Smooth muscle cell (in vitro differentiated cells): Measurements from ENCODE around the gene XRCC4. TPM values are rescaled to one million over a fixed set of nuclear protein-coding genes. Genes with fewer than 3 reads are reported as not detected.
"Not testable (repeated sequence)": the region's sequence is repeated elsewhere in the genome, so short reads cannot be mapped to it uniquely, and the experiment has no call there.

Experiments used
- DNase-seq: peaks from one replicate; lab custom pipeline; 2025; ENCODE audit not compliant: unreplicated experiment; lab: John Stamatoyannopoulos, UW
- H2AFZ ChIP-seq: fragments of 200-600 bp; sonication (generic); 2 replicates; pipeline ENCODE4 v1.6.0; 2016; ENCODE audit warnings: antibody characterized with exemption, low read depth, mild to moderate bottlenecking
- H3F3A ChIP-seq: fragments of 200-600 bp; sonication (generic); 2 replicates; pipeline ENCODE4 v1.6.0; 2017; ENCODE audit warnings: antibody characterized with exemption, low read depth
- H3K27ac ChIP-seq: fragments of 200-600 bp; sonication (generic); 2 replicates; pipeline ENCODE4 v1.5.1; 2016; ENCODE audit warnings: low read depth, mild to moderate bottlenecking
- H3K27me3 ChIP-seq: fragments of 200-600 bp; sonication (generic); 2 replicates; pipeline ENCODE4 v1.6.1; 2016; ENCODE audit warnings: low read depth, mild to moderate bottlenecking
- H3K36me3 ChIP-seq: fragments of 200-600 bp; sonication (generic); 2 replicates; pipeline ENCODE4 v1.5.1; 2016; ENCODE audit warnings: low read depth
- H3K4me1 ChIP-seq: fragments of 200-600 bp; sonication (generic); 2 replicates; pipeline ENCODE4 v1.5.1; 2016; ENCODE audit warnings: low read depth
- H3K4me2 ChIP-seq: fragments of 200-600 bp; sonication (generic); 2 replicates; pipeline ENCODE4 v1.6.0; 2016; ENCODE audit warnings: mild to moderate bottlenecking
- H3K4me3 ChIP-seq: fragments of 200-600 bp; sonication (generic); 2 replicates; pipeline ENCODE4 v1.5.1; 2016; ENCODE audit warnings: mild to moderate bottlenecking
- H3K79me2 ChIP-seq: fragments of 200-600 bp; sonication (generic); 2 replicates; pipeline ENCODE4 v1.6.0; 2016; ENCODE audit warnings: low read depth, mild to moderate bottlenecking
- H3K9ac ChIP-seq: fragments of 200-600 bp; sonication (generic); 2 replicates; pipeline ENCODE4 v1.6.0; 2016; ENCODE audit warnings: low read depth
- H3K9me3 ChIP-seq: fragments of 200-600 bp; sonication (generic); replicated peaks from 2 replicates; pipeline ENCODE4 v1.5.1; 2016; ENCODE audit warnings: low read depth
- H4K20me1 ChIP-seq: fragments of 200-600 bp; sonication (generic); 2 replicates; pipeline ENCODE4 v1.6.0; 2016; ENCODE audit warnings: low read depth
- CTCF ChIP-seq: fragments of 200-600 bp; sonication (generic); IDR thresholded peaks from 2 replicates; pipeline ENCODE4 v1.5.1; 2017; ENCODE audit warnings: borderline replicate concordance, mild to moderate bottlenecking, antibody characterized with exemption; ENCODE audit not compliant: insufficient read depth, poor library complexity, severe bottlenecking
- WGBS: methylation state at CpG from one replicate; pipeline ENCODE4 v1.1.7; 2016; ENCODE audit warnings: low lambda C conversion rate; 5-methylcytosine and 5-hydroxymethylcytosine counted together
- polyA plus RNA-seq: library from polyadenylated mRNA; unstranded; fragments of >200 nt; fragmentation: Nextera tagmentation; extraction: Ambion mirVana; gene quantifications from 2 replicates; pipeline ENCODE4 v1.2.1, GENCODE V29; 2016
- total RNA-seq: library from RNA; depleted of rRNA; stranded (reverse); fragments of >200 nt; gene quantifications from 2 replicates; pipeline ENCODE4 v1.2.3, GENCODE V29; 2014

Gene XRCC4
- total and polyA plus RNA-seq, 2 experiments from 2014 or later: 98.1 to 110 TPM

GRCh38 chr5:83149671-83150070 lies 72.3 kb downstream of the XRCC4 start:
- Histone ChIP-seq H3K9ac (no peak overlapping the region), H3K27ac (no peak overlapping the region), H3K4me1 (peaks cover 3% of the 10 kb centered on the region), H3K9me3 (no peaks in the 10 kb centered on the region), H3K4me2 (no peak overlapping the region), H3K27me3 (no peaks in the 10 kb centered on the region), H3K79me2 (no peaks in the 10 kb centered on the region), H2AFZ (no peak overlapping the region), H3K36me3 (no peaks in the 10 kb centered on the region), H3F3A (no peaks in the 10 kb centered on the region), H3K4me3 (no peak overlapping the region), H4K20me1 (peaks cover 3% of the 10 kb centered on the region)
- DNase-seq: no peak
- no peak for TF ChIP-seq CTCF

GRCh38 chr5:83151821-83152220 lies 74.5 kb downstream of the XRCC4 start:
- no peaks in the 10 kb centered on the region for H3K27me3 ChIP-seq
- H3K9me3 ChIP-seq: no peaks in the 10 kb centered on the region
- H3K79me2 ChIP-seq: no peaks in the 10 kb centered on the region
- DNase-seq: no peak
- peaks cover 3% of the 10 kb centered on the region for H4K20me1 ChIP-seq
- H3K9ac ChIP-seq: no peak overlapping the region
- H3K4me2 ChIP-seq: no peak overlapping the region
- no peak overlapping the region for H3K27ac ChIP-seq
- H3K4me3 ChIP-seq: no peak overlapping the region
- TF ChIP-seq CTCF: no peak
- no peaks in the 10 kb centered on the region for H3K36me3 ChIP-seq
- 97% methylated on average over 1 of the region's 1 CpG for WGBS
- peaks cover 4% of the 10 kb centered on the region for H3K4me1 ChIP-seq
- no peaks in the 10 kb centered on the region for H3F3A ChIP-seq
- no peak overlapping the region for H2AFZ ChIP-seq

GRCh38 chr5:83152996-83153395 lies 75.6 kb downstream of the XRCC4 start:
- not testable (repeated sequence) for H3K4me3 ChIP-seq, H3F3A ChIP-seq, H3K79me2 ChIP-seq, H3K36me3 ChIP-seq, H3K9me3 ChIP-seq, H3K9ac ChIP-seq, H4K20me1 ChIP-seq, H2AFZ ChIP-seq, DNase-seq, H3K4me2 ChIP-seq, H3K27me3 ChIP-seq, H3K27ac ChIP-seq
- WGBS: 89% methylated on average over 4 of the region's 4 CpGs
- H3K4me1 ChIP-seq: peaks cover 11% of the 10 kb centered on the region

GRCh38 chr5:83156001-83156400 lies 78.7 kb downstream of the XRCC4 start:
- no peak overlapping the region for H3K9ac ChIP-seq
- no peaks in the 10 kb centered on the region for H4K20me1 ChIP-seq
- peaks cover 6% of the 10 kb centered on the region for H3K79me2 ChIP-seq
- peaks cover 7% of the 10 kb centered on the region for H3K4me1 ChIP-seq
- H3K4me2 ChIP-seq: no peak overlapping the region
- 98% methylated on average over 2 of the region's 2 CpGs for WGBS
- H3F3A ChIP-seq: no peaks in the 10 kb centered on the region
- TF ChIP-seq CTCF: no peak
- DNase-seq: no peak
- no peaks in the 10 kb centered on the region for H3K36me3 ChIP-seq
- H3K27ac ChIP-seq: no peak overlapping the region
- no peak overlapping the region for H2AFZ ChIP-seq
- no peaks in the 10 kb centered on the region for H3K9me3 ChIP-seq
- H3K27me3 ChIP-seq: no peaks in the 10 kb centered on the region
- no peak overlapping the region for H3K4me3 ChIP-seq
